Ureter (tissue), 1 donor: Measurements from ENCODE around the gene TBC1D28. TPM values are rescaled to one million over a fixed set of nuclear protein-coding genes. Genes with fewer than 3 reads are reported as not detected.
A peak's percentile ranks its signal among the peaks of the same experiment; 100 is the strongest.
"Not testable (repeated sequence)": the region's sequence is repeated elsewhere in the genome, so short reads cannot be mapped to it uniquely, and the experiment has no call there.

Source experiments
- DNase-seq: peaks from one replicate; pipeline ENCODE4 v3.0.0-alpha.2; 2020; ENCODE audit warnings: low spot score
- total RNA-seq: library from RNA; stranded (reverse); gene quantifications from one replicate; pipeline ENCODE4 v1.2.4, GENCODE V29; 2023
- donor health status: DM: yes; HTN: yes; CAD: no.

TBC1D28 gene
- not detected for total RNA-seq

GRCh38 chr17:18644291-18644690 is at the start of gene TBC1D28:
TSS of gene TBC1D28 (minus strand) at chr17:18644391. CDS start at chr17:18641352, 3,039 bp downstream.
- not testable (repeated sequence) for DNase-seq

DNA sequence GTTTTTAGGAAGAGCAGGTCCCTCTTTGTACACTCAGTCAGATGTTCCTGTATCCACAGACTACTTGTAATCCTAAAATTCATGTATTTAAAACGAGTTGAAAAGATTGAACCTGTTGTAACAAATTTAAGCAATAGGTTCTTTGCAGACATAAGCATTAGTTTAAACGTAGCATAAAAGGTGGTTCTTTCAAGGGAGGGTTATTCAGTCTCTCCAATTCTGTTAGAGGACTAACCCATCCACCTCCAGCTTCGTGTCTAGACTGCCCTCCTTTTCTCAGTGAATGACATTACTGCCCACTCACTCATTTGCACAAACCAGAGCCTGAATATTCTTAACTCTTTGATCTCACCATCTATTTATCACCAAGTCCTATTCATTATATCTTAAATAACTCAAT is 38.5 kb upstream of the TBC1D28 start:
- not testable (repeated sequence) for DNase-seq

DNA sequence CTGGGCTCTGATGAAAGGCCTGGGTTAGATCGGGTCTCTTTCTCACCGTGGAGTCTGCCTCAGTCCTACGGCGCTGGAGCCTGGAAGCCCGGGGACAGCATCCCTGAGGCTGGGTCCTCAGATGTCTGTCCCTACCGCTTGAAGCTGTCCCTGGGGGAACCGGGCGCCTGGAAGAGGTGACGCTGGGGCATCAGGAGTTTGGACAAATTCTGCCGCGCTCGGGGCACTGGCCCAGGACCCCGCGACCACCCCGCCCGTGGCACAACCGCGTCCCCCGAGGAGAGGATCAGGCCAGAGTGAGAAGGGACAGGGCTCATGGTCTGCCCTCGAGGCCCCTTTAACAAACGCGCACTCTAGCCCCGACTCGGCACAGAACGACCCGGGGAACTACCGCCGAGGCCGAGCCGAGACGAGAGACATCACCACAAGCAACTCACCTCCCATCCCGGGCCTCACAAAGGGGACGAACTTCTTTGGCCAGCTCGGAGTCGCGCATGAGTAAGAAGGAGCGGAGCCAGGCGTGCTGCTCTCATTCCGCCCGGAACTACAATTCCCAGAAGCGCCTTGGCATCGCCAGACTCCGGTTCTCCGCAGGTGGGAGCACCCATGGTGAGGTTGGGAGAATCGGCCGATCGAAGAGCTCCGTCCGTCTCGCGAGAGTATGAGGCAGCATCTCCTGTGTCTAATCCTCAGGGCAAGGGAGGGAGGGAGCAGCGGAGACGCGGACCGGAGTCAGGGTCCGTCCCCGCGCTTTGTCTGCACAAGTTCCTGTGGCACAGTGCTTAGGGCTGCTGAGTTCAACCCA is 37.8 kb upstream of the TBC1D28 start, which contains the start of gene FOXO3B:
Gene FOXO3B (minus strand): TSS at position 548 of the 805 bp plus-strand sequence. CDS start 663 bp downstream, outside the sequence.
- peak; percentile 87 for DNase-seq

- not testable (repeated sequence) for DNase-seq
Observed at GRCh38 chr17:18677381-18677780, 33.2 kb upstream of the TBC1D28 start.

- DNase-seq = not testable (repeated sequence)
Observed at GRCh38 chr17:18676928-18677327, 32.7 kb upstream of the TBC1D28 start.

DNA sequence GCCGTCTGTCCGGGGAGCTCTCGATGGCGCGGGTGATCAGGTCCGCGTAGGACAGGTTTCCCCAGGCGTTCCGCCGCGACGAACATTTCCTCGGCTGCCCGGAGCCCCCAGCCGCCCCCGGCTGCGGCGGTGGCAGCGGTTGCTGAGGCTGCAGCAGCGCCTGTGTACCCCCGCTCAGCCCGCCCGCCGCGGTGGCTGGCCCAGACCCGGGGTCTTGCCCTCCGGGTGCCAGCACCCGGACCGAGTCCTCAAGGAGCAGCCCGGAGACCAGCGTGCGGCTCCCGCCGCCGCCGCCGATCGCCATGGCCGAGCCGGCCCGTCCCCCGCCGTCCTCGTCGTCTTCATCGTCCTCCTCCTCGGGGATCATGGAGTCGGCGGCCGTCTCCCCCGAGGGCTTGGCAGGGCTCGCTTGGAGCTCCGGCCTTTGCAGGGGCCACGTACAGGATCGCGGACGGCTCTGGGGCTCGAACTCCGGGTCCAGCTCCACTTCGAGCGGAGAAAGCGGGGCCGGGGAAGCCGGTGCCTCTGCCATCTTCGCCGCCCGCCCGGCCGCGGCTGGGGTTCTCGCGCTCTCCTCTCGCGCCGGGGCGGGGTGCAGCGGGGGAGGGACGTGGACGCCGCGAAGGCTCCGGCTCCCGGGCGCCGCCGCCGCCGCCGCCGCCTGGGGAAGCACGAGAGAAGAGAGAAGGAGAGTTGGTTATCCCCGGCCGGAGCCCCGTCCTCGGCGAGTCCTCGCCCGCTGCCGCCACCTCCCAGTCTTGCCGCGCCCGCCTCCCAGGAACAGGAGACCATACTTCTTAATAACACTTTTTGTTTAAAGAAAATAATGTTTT is 28.4 kb upstream of the TBC1D28 start:
- not testable (repeated sequence) for DNase-seq

DNA sequence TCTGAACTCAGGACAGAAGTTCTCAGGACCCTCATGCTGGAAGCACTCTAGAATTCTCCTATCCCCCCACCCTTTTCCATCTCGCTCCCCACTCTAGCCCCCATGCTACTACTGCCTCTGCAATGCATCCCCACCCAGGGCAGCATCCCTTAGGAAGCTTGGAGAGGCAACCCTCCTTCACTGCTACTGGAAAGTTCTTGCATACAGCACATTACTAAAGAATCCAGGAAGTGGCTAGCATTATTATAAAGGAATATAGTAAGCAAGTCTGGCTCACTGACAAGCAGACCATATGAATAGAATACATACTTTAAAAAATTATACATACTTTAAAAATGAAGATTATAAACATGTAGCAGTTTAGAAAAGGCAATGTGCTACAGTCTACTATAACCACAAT is 24.4 kb upstream of the TBC1D28 start:
- DNase-seq = not testable (repeated sequence)

GRCh38 chr17:18667535-18667934 is 23.3 kb upstream of the TBC1D28 start:
- DNase-seq = not testable (repeated sequence)

- DNase-seq = not testable (repeated sequence)
Observed at GRCh38 chr17:18666326-18666725, 22.1 kb upstream of the TBC1D28 start.

DNA sequence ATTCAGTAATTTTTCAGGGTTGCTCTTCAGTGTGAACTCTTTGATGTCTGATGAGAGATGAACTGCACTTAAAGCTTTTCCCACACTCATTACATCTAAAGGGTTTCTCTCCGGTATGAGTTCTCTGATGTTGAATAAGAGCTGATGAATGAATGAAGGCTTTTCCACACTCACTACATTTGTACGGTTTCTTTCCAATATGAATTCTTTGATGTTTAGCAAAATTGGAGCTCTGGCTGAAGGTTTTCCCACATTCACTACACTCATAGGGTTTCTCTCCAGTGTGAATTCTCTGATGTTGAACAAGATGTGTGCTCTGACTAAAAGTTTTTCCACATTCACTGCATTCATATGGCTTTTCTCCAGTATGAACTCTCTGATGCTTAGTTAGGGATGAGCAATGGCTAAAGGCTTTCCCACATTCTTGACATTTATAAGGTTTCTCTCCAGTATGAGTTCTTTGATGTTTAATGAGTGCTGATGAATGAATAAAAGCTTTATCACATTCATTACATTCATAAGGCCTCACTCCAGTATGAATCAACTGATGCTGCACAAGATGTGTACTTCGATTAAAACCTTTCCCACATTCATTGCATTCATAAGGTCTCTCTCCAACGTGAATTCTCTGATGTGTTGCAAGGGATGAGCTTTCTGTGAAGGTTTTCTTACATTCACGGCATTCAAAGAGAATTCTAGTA is 17.9 kb upstream of the TBC1D28 start:
- not testable (repeated sequence) for DNase-seq

DNA sequence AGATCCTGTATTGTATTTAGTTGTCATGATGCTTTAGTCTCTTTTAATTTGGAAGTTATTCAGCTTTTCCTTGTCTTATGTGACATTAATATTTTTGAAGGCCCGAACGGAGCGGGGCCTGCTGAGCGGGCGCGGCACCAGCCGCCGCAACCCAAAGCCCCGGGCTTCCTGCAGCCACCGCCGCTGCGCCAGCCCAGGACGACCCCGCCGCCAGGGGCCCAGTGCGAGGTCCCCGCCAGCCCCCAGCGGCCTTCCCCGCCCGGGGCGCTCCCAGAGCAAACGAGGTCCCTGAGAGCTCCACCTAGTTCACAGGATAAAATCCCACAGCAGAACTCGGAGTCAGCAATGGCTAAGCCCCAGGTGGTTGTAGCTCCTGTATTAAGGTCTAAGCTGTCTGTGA is 5.9 kb upstream of the TBC1D28 start:
- DNase-seq = not testable (repeated sequence)

GRCh38 chr17:18643124-18643523 is 1.1 kb downstream of the TBC1D28 start:
- not testable (repeated sequence) for DNase-seq

GRCh38 chr17:18638357-18638756 is 5.8 kb downstream of the TBC1D28 start:
- DNase-seq = not testable (repeated sequence)

DNA sequence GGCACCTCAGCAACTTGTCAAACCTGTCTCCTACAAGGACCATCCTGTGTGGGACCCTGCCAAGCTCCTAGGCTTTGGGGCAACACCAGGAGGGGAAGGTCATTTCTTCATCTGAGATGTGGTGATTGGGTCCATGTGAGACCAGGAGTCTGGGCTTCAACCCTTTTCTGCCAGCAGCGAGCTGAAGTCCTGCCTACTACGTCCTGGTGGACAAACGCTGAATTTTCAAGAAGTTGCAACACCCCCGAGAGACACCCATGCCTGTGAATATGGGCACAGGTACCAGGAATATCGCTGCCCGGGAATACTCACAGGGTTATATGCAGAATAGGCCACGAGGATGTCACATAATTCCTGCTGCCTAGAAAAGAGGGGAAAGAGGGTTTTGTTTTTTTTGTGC is 8.0 kb downstream of the TBC1D28 start:
- not testable (repeated sequence) for DNase-seq

GRCh38 chr17:18635773-18636172 is 8.4 kb downstream of the TBC1D28 start:
- not testable (repeated sequence) for DNase-seq

DNA sequence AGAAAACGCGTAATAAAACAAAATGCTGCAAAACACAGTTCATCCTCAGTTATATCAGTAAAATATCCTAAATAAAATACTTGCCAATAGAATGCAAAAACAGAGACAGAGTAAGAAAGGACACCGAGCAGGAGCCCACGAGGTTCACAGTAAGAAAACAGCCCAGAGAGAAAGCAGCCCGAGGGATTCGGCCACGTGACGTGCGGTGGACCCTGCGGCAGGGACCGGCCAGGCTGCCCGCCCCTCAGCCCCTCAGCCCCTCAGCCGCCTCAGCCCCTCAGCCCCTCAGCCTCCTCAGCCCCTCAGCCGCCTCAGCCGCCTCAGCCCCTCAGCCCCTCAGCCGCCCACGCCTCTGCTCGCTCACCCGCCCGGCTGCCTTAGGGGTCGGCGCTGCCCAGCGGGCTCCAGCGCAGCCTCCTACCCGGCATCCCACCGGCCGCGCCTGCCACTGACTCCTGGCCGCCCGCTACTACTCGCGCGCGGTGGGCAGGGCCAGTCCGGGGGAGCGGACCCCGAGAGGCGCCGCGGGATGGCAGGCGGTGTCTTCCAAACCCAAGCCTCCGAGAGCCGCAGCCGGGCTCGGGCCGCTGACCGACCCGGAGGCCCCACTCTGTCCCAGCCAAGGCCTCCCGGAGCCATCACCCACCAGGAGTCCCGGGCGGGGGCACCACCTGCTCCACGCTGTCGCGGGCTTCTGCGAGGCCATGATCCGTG is 9.5 kb downstream of the TBC1D28 start:
- not testable (repeated sequence) for DNase-seq

- no peak for DNase-seq
Observed at GRCh38 chr17:18626152-18626870, 17.9 kb downstream of the TBC1D28 start.

GRCh38 chr17:18625509-18626104 is 18.6 kb downstream of the TBC1D28 start:
- peak; percentile 93 for DNase-seq

- DNase-seq = not testable (repeated sequence)
Observed at GRCh38 chr17:18624862-18625501, 19.2 kb downstream of the TBC1D28 start.
